Ramos (cell line): ENCODE data around the gene PLEKHG3.
"Not testable (repeated sequence)": the region's sequence is repeated elsewhere in the genome, so short reads cannot be mapped to it uniquely, and the experiment has no call there.

Source experiments
- in situ Hi-C: fragments of 300-500 bp; cut with MboI; formaldehyde crosslinking; loops from one replicate; pipeline ENCODE4 v1.14.3; 2022; ENCODE audit warnings: low sequenced_read_pairs; ENCODE audit not compliant: unreplicated experiment

Gene PLEKHG3

DNA sequence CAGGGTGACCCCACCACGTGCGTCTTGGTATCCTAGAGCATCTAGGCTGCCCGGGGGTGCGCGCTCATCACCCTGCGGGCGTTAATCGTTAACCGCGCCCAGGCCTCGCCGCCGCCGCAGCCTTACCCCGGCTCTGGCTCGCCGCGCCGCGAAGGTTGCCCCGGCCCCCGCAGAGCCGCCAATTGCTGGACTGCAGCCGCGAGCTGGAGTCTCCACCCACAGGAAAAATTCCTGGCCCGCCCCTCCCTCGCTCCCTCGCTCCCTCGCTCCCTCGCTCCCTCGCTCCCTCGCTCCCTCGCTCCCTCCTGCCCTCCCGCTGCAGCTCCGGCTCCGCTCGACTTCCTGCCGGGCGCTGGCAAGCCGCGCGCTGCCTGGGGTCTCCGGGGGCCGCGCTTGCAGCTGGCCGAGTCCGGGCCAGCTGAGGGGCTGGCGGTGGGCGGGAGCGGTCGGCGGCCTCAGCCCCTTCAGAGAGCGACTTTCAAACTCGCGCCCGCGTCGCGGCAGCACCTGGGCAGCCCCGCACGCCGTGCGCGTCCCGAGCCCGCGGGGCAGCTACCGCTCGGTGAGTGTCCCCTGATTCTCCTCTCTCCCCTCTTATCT lies at the start of gene PLEKHG3:
Gene PLEKHG3 (plus strand): TSS at position 282 of the 600 bp plus-strand sequence. CDS start 23,208 bp downstream, outside the sequence.
- in situ Hi-C loops: no loop called here

DNA sequence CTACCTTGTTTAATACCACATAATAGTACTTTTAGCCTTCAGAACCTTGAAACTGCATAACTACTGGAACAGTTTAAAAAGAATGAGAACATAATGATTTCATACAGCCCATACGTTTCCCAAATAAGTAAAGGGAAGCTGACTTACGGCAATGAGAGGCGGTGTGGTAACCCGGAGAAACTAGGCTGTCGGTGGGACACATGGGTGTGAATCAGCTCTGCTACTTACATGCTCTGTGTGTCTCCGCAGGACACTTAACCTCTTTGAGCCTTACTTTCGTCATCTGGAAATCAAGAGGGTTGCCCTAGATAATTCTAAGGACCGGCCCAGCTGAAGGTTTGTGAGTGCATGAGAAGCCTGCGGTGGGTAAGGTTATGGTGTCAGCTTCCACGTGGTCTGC lies 49.3 kb upstream of the PLEKHG3 start:
- in situ Hi-C loops: no loop called here

DNA sequence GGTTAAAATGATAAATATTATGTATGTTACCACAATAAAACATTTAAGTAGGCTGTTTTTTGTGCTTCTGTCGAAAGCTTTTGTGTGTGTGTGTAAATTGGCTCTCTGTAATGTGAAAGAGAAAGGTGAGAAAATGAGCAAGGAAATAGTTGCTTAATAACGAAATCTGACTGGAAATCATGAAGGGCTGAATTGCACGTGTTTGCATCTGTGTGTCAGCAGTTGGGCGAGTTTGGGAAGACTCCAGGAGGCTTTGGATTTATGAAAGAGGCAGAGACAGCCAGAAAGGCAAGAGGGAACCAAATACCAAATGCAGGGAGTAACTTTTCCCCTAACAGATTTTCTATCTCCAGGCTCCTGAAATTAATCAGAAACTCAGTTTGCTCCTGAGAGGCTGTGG lies 47.2 kb upstream of the PLEKHG3 start:
- in situ Hi-C loops: no loop called here

DNA sequence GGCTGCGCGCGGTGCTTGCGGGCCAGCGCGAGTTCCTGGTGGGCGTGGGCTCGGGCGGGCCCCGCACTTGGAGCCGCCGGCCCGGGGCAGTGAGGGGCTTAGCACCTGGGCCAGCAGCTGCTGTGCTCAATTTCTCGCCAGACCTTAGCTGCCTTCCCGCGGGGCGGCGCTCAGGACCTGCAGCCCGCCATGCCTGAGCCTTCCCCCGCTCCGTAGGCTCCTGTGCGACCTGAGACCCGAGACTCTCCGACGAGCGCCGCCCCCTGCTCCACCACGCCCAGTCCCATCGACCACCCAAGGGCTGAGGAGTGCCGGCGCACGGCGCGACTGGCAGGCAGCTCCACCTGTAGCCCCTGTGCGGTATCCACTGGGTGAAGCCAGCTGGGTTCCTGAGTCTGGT lies 46.0 kb upstream of the PLEKHG3 start:
- in situ Hi-C loops: no loop called here

DNA sequence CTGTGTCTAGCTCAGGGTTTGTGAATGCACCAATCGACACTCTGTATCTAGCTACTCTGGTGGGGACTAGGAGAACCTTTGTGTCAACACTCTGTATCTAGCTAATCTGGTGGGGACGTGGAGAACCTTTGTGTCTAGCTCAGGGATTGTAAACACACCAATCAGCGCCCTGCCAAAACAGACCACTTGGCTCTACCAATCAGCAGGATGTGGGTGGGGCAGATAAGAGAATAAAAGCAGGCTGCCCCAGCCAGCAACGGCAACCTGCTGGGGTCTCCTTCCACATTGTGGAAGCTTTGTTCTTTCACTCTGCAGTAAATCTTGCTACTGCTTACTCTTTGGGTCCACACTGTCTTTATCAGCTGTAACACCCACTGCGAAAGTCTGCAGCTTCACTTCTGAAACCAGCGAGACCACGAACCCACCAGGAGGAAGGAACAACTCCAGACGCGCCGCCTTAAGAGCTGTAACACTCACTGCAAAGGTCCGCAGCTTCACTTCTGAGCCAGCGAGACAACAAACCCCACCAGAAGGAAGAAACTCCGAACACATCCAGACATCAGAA lies 45.4 kb upstream of the PLEKHG3 start:
- in situ Hi-C loops: not testable (repeated sequence)

DNA sequence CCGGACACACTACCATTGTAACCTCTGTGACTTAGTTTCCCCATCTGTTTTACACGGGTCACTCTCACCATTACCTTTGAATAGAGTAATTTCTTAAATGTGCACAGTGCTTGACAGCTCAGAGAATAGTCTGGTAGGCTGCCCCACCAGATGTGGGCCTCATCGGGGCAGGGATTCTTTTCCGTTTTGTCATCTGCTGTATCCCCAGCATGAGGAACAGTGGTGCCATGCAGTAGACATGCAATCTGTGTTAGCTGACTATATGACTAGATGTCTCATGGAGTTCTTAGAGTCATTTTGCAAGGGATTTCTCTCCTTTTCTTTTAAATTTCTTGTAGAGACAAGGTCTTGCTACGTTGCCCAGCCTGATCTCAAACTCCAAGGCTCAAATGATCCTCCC lies 44.9 kb upstream of the PLEKHG3 start:
- in situ Hi-C loops: no loop called here

DNA sequence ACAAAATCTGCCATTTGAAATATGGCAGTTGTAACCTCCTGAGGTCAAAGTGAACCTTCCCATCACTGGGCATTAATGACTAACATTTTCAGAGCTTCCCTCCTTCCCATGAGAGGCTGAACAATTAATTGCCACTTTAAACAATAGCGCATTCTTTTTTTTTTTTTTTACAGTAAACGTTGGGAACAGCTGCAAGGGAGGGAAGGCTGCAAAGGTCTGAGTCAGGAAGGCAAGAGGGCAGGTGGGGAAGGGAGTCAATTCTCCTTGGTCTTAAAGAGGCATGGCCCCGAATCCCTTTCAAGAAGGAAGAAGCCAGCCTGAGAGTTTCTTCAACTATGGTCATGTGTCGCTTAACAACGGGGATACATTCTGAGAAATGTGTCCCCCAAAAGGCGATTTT lies 41.0 kb upstream of the PLEKHG3 start:
- in situ Hi-C loops: no loop called here

DNA sequence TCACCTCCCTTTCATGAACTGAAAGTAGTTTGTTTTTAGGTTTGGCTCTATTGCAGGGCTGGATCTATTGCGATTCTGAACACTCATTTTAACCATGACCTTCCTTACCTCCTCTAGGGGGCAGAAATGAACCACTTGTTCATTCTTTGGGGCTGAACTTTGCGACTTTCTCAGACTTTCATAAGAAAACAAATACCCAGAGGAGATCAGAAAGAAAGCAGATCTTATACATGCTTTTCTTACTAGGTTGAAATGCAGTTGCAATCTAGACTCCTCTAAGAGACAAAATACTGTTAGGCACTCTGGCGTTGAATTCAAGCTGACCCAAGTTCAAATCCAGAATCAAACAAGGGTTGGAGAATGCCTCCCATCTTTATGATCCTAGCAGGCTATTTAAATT lies 32.6 kb upstream of the PLEKHG3 start:
- in situ Hi-C loops: no loop called here

DNA sequence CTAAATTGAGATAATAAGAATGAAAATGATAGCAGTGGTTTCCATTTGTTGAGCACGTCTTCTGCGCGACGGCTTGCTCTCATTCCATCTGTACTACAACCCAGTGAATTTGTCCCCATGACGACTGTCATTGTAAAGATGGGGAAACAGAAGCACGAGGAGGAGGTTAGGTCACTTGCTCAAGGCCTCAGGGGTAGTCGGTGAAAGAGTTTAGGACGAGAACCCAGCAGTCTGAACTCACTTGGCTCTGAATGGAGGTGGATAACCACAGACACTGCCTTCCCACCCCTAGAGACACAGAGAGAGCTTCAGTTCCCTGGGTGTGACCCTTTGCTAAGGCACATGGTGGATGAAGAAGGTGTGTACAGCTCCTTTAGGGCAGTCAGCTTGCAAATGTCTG lies 30.9 kb upstream of the PLEKHG3 start:
- in situ Hi-C loops: no loop called here

DNA sequence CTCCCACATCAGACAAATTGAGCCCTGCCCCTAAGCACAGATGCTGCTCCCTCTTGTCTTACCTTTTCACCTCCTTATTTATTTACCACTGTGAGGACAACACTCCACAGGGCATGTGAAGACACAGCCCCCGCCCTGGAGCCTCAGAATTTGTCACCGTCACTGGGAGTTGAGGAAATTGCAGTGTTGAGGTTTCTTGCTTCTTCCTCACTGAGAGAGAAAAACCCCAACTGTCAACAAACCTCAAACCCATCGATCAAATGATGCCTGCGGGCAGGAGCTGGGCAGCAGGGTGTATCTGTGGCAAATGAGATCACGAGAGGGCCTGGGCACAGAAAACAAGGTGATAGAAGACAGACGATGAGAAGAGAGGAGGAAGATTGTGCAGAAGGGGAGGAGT lies 30.5 kb upstream of the PLEKHG3 start:
- in situ Hi-C loops: no loop called here

DNA sequence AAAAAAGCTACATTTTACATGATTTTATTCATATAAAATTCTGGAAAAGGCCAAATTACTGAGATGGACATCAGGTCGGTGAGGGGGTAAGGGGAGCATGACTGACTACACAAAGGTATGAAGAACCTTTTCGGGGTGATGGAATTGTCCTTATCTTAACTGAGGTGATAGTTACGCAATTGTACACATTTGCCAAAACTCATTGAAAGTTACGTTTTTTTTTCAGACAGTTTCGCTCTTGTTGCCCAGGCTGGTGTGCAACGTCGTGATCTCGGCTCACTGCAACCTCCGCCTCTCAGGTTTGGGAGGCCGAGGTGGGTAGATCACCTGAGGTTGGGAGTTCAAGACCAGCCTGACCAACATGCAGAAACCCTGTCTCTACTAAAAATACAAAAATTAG lies 29.4 kb upstream of the PLEKHG3 start:
- in situ Hi-C loops: no loop called here

DNA sequence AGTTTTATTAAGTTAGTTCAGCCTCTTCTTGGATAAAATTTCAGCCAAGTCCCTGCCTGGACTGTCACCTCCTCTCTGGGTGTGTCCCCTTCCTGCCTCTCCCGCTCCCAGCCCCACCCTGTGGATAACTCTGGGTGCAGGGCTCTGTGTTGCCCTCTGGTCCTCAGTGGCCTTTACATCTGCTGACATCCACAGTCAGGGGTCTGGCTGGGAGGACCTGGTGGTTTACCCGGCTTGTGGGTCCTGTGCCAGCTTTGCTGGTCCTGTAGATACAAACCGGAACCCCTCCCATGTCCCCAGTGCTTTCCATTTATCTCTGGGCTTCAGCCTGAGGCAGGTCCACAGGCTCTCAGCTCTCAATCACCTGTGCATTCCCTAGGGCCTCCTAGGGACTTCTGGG lies 28.9 kb upstream of the PLEKHG3 start:
- in situ Hi-C loops: no loop called here

DNA sequence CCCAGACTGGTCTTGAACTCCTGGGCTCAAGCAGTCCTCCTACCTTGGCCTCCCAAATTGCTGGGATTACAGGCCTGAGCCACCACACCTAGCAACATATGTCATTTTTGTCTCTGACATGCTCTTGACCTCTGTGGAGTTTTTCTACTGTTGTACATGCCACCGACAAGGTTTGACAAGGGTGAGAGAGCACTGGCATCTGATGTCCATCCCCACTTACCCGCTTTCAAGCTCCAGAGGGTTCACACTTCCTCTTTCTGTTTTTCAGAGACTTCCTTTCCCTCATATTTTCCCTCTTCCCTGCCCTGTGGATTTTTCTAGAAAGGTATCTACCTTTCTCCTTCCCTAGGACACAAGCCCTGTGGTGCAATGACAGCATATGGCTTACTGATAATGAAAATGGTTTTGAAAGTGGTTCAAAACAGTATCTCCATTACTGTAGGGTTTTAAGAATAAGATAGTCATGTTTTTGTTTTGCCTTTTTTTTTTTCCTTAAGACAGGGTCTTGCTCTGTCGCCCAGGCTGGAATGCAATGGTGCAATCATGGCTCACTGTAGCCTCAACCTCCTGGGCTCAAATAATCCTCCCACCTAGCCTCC lies 27.7 kb upstream of the PLEKHG3 start:
- in situ Hi-C loops: no loop called here

DNA sequence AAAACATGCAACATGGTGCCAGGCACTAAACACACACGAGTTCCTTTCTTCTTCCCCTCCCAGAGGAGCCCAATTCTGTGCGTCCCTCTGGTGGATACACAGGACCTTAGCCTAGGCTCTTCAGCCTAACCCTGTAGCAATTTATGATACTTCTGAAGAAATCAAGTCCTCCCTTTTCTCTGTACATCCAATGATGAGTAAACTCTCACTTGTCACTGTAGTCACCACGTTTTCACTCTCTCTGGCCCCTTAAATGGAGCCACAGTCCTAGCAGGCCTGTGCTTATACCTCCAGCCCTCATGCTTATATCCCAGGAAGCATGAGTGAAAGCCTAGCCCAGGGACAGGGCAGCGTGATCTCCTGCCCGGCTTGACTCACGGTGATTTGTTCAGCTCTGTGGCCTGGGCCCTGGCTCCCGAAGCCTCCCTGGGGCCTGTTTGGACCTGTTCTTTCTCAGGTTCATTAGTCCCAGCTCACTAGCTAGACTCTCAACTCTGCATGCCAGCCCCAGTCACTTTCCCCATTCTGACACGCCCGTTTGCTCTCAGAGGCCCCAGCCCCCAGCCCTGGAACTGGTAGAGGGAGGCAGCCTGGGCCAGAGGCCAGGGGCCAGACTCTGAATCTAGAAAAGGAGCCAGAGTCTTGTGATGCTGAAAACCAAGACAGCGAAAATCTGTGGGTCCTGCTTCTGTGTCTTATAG lies 24.1 kb upstream of the PLEKHG3 start:
- in situ Hi-C loops: no loop called here

DNA sequence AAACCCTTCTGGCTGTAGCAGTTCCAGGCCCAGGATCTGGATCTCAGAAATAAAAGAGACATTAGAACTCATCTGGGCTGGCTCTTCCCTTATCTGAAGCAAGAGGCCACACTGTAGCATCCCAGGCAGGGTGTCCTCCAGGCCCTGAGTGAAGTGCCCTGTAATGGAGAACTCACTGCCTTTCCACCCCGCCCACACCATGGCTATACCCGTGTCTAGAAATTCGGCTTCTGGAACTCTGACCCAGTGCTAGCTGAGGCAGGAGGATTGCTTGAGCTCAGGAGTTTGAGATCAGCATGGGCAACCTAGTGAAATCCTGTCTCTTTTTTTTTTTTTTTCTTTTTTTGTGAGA lies 23.5 kb upstream of the PLEKHG3 start:
- in situ Hi-C loops: no loop called here

DNA sequence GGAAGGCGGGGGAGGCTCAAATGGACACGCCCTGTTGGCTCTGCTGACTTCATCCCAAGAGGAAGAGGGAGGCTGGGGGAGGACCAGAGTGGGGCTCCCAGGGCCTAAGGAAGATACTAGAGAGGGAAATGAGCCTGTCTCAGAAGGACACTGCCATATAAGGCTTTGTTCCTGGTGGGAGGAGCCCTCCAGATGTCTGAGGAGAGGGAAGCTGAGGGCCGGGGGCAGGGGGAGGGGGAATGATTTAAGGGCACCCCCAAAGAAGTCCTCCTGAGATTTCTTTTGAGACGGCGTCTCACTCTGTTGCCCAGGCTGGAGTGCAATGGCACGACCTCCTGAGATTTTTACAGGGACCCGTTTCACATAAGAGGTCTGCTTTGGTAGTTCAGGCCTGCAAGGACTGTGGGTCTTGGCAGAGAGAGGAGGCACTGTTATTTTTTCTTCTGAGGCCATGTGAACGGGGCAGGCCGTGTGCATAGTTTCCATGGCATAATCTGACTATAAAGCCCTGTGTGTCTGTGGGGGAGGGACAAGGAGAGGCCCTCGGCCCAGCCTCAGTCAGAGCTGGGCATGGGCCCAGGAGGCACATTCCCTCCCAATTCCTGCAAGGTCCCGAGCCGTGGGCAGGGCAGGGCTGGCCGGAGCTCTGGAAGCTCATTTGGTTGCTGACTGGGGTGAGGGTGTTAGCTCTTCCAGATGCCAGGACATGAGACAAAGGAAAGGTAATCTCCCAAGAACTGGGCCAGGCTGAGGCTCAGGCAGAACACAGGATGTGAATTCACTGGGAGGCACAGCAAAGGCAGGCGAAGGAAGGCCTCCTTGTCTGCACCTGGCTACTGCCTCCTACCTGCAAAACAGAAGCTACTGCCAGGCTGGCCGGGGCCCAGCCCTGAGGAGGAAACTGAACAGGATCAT lies 22.2 kb upstream of the PLEKHG3 start:
- in situ Hi-C loops: no loop called here

DNA sequence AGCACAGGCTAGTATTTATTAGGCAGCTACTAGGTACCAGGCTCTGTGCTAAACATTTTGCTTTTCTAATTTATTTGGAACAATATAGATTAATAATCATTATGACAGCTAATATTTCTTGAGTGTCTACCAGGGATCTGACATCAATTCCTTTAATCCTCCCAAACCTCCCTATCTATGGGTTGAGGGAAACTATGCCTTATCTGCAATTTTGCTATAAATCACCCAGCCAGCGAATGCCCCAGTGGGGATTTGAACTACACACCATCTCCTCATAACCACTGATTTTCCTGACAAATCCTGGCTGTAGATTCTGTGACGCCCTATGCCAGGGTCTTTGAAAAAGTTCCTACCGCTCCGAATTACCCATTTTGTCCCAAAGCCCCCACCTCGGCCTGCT lies 21.4 kb upstream of the PLEKHG3 start:
- in situ Hi-C loops: no loop called here

DNA sequence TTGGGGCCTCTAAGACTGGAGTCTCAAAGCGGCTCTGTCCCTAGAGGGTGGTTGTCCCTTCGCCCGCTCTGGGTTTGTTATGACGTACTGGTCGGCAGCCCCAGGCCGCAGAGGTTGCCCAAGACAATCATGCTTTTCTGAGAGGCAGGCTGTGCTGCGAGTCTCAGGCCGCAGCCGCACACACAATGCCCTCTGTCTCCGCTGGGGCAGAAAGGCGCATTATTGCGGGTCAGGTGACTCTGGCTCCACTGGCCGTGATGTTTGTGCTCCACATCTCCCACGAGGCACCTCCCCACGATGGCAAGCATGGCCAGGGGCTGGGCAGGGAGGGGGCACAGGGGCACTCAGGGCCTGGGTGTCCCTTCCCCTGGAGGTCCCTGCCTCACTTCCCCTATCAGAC lies 21.0 kb upstream of the PLEKHG3 start:
- in situ Hi-C loops: no loop called here

DNA sequence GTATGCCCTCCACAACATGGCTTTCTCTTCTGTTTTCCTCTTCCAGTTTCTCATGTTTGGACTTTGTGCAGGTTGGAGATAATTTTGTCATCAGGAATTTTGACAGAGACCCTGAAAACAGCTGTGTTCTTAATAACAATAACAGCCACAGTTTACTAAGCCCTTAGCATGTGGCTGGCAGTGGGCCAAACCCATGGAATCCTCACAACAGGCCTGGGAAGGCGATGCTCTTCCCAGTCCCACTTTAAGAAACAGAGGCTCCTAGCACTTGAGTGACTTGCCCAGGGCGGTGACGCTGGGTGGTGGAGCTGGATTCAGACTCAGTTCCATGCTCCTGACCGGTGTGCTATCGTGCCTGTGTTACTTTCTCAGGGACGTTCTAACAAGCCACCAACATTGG lies 20.1 kb upstream of the PLEKHG3 start:
- in situ Hi-C loops: no loop called here

DNA sequence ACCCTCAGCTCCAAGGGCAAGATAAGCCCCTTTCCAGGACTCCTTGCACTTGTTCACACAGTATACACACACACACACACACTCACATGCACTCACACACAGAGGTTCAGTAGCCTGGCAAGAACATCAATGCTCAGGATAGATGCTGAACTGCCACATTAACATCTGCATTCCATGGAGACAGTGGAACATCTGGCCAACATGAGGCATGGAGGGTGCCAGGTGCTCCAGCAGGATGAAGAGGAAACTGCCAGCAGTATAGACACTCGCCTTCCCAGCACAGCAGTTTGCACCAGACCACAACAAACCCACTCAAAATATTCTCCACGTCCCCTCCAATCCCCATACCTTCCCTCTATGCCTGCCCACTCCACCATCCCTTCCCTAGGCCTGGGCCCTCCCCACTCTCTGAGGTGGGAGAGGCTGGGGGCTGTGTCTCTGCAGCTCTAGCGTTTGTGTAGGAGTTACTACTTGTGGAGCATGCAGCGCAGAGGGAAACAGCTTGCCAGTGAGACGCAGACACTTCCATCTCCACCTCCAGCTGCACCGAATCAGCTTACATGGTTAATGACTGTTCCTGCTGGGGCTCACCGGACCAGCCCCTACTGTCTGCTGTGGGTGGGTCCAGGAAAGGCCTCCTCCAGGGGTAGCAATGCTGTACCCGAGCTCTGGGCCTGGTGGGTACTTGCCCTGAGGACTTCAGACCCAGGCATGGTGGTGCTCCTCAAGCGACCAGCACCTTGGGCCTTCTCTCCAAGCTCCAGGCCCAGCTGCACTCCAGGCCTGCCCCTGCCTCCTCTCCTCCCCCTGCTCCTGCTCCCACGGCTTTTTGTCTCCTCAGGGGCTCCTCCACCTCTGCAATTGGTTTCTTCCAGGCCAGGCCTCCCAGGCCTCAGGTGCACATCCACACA lies 18.6 kb upstream of the PLEKHG3 start:
- in situ Hi-C loops: no loop called here
